Parathyroid adenoma (tissue), 2 donors: ENCODE results near the gene ANKRD33B.

Experiments
- H2AFZ ChIP-seq: fragments of 300-600 bp; sonication (generic); one replicate; pipeline ENCODE4 v1.7.0; 2017; ENCODE audit warnings: antibody characterized with exemption, mild to moderate bottlenecking
- H3K27ac ChIP-seq: fragments of 300-600 bp; sonication (generic); one replicate; pipeline ENCODE4 v1.7.0; 2017
- H3K27me3 ChIP-seq: fragments of 300-600 bp; sonication (generic); one replicate; pipeline ENCODE4 v1.7.0; 2017; ENCODE audit warnings: low read length; ENCODE audit not compliant: control insufficient read depth, insufficient read depth
- H3K36me3 ChIP-seq: fragments of 300-600 bp; sonication (generic); one replicate; pipeline ENCODE4 v1.7.0; 2017; ENCODE audit warnings: low read length; ENCODE audit not compliant: control insufficient read depth, insufficient read depth
- H3K4me1 ChIP-seq: fragments of 300-600 bp; sonication (generic); one replicate; pipeline ENCODE4 v1.7.0; 2017; ENCODE audit warnings: control low read depth
- H3K4me2 ChIP-seq: fragments of 300-600 bp; sonication (generic); one replicate; pipeline ENCODE4 v1.7.0; 2017; ENCODE audit warnings: low read length
- H3K4me3 ChIP-seq: fragments of 300-600 bp; sonication (generic); one replicate; pipeline ENCODE4 v1.7.0; 2017; ENCODE audit warnings: low read depth, low read length
- H3K79me2 ChIP-seq: fragments of 300-600 bp; sonication (generic); one replicate; pipeline ENCODE4 v1.7.0; 2017; ENCODE audit warnings: control low read depth
- H3K9ac ChIP-seq: fragments of 300-600 bp; sonication (generic); one replicate; pipeline ENCODE4 v1.7.0; 2017; ENCODE audit warnings: mild to moderate bottlenecking
- H3K9me3 ChIP-seq: fragments of 300-600 bp; sonication (generic); one replicate; pipeline ENCODE4 v1.7.0; 2017; ENCODE audit warnings: low read length; ENCODE audit not compliant: control insufficient read depth
- CTCF ChIP-seq: fragments of 300-600 bp; sonication (generic); IDR thresholded peaks from one replicate; pipeline ENCODE4 v1.7.0; 2017; ENCODE audit warnings: antibody characterized with exemption, mild to moderate bottlenecking
- donor health status: primary hyperparathyroidism.

Gene ANKRD33B

DNA sequence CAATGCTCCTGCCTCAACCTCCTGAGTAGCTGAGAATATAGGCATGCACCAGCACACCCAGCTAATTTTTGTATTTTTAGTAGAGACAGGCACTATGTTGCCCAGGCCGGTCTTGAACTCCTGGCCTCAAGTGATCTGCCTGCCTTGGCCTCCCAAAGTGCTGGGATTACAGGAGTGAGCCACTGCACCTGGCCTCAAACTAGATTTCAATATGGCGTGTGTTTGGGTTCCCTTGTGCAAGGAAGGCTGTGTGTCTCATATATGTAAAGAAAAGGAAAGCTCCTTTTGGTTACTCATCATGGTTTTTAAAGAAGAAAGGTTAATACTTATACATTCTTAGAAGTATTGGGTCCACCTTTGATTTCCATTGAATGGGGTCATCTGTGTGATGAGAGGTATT lies 70.7 kb downstream of the ANKRD33B start:
- Histone ChIP-seq H3K9me3 (no peaks in the 10 kb centered on the region), H3K27ac (no peak overlapping the region), H3K79me2 (no peaks in the 10 kb centered on the region), H2AFZ (no peak overlapping the region), H3K4me2 (no peak overlapping the region), H3K36me3 (no peaks in the 10 kb centered on the region), H3K4me1 (no peaks in the 10 kb centered on the region), H3K9ac (no peak overlapping the region), H3K27me3 (no peaks in the 10 kb centered on the region), H3K4me3 (no peak overlapping the region)
- TF ChIP-seq CTCF: no peak

- H2AFZ ChIP-seq: no peak overlapping the region
- no peak overlapping the region for H3K27ac ChIP-seq
These were observed 71.5 kb downstream of the ANKRD33B start for GRCh38 chr5:10635257-10635866.

DNA sequence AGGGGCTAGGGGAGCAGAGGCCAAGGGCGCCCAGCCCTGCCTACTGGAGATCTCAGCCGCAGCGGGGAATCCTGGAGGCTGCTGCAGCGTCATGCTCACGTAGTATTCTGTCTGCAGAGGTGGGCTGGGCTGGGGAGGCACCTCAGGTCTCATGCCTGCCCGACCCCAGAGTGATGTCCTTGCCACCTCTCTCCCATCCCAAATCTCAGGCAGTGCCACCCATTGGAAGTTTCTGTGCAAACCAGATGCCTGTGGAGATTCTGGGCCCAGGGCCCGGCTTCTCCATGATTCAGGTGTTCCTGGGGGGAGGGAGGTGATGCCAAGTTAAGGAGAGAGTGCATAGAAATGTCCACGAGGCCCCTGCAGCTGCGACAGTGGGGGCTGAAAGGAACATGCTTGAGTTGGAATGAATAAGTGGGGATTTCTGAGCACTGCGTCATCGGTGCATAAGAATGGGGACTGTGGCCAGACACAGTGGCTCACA lies 72.0 kb downstream of the ANKRD33B start:
- Histone ChIP-seq H3K79me2 (no peaks in the 10 kb centered on the region), H3K4me2 (no peak overlapping the region), H3K27ac (no peak overlapping the region), H3K9ac (no peak overlapping the region), H3K36me3 (no peaks in the 10 kb centered on the region), H3K27me3 (no peaks in the 10 kb centered on the region), H3K9me3 (no peaks in the 10 kb centered on the region), H3K4me3 (no peak overlapping the region), H2AFZ (no peak overlapping the region), H3K4me1 (no peaks in the 10 kb centered on the region)
- no peak for TF ChIP-seq CTCF

More at GRCh38 chr5:10635257-10635866, 71.5 kb downstream of the ANKRD33B start:
- no peaks in the 10 kb centered on the region for H3K9me3 ChIP-seq
- H3K4me3 ChIP-seq: no peak overlapping the region
- H3K36me3 ChIP-seq: no peaks in the 10 kb centered on the region
- no peak overlapping the region for H3K4me2 ChIP-seq
- H3K9ac ChIP-seq: no peak overlapping the region
- no peaks in the 10 kb centered on the region for H3K27me3 ChIP-seq
- H3K79me2 ChIP-seq: no peaks in the 10 kb centered on the region
- TF ChIP-seq CTCF: no peak
- H3K4me1 ChIP-seq: no peaks in the 10 kb centered on the region

DNA sequence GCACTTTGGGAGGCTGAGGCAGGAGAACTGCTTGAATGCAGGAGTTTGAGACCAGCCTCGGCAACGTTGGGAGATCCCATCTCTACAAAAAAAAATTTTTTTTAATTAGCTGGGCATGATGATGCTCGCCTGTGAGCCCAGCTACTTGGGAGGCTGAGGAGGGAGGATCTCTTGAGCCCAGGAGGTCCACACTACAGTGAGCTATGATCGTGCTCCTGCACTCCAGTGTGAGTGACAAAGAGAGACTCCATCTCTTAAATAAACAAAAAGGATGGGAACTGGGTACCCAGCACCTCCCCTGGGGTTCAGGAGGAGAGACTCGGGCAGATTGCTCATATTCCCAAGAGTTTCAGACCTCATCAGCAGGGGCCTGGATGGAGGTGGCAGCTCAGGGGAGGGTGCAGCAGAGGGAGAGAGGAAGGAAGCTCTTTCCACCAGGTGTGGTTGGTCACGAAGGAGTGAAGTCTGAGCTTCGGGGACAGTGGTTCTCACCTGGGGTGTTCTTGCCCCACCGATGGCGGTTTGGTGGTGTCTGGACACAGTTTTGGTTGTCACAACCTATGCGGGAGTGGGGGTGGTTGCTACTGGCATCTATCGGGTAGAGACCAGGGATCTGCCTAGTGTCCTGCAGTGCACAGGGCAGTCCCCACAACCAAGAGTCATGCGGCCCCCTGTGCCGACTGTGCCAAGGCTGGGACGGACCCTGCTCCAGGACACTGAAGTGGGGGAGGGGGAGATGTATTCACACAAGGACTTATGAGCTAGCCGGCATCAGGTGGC lies 72.7 kb downstream of the ANKRD33B start:
- no peak for TF ChIP-seq CTCF
- Histone ChIP-seq H3K4me2 (no peak overlapping the region), H3K4me3 (no peak overlapping the region), H3K9ac (no peak overlapping the region), H3K4me1 (no peaks in the 10 kb centered on the region), H3K9me3 (no peaks in the 10 kb centered on the region), H3K27ac (no peak overlapping the region), H3K79me2 (no peaks in the 10 kb centered on the region), H2AFZ (no peak overlapping the region), H3K27me3 (no peaks in the 10 kb centered on the region), H3K36me3 (no peaks in the 10 kb centered on the region)
